Measurements from ENCODE around the gene F12.
"Not testable (repeated sequence)": the region's sequence is repeated elsewhere in the genome, so short reads cannot be mapped to it uniquely, and the experiment has no call there.

- not testable (repeated sequence) for TF ChIP-seq TOX (CRISPR knock-in tag; IDR thresholded peaks at IDR 0.05; ENCODE audit: borderline replicate concordance); CSRNP3 (CRISPR knock-in tag; IDR thresholded peaks at IDR 0.05); ARNTL (CRISPR knock-in tag; IDR thresholded peaks at IDR 0.05; ENCODE audit: borderline replicate concordance, low read depth); PPARA (CRISPR knock-in tag; IDR thresholded peaks at IDR 0.05; ENCODE audit: borderline replicate concordance); ZNF565 (CRISPR knock-in tag; conservative IDR thresholded peaks at IDR 0.05; ENCODE audit: low read depth); ZFP30 (CRISPR knock-in tag; IDR thresholded peaks at IDR 0.05); ISL1 (CRISPR knock-in tag; IDR thresholded peaks at IDR 0.05); OSR1 (CRISPR knock-in tag; IDR thresholded peaks at IDR 0.05); CSDC2 (CRISPR knock-in tag; IDR thresholded peaks at IDR 0.05); ZFP3 (CRISPR knock-in tag; IDR thresholded peaks at IDR 0.05)
- TF ChIP-seq, protein P1, sequence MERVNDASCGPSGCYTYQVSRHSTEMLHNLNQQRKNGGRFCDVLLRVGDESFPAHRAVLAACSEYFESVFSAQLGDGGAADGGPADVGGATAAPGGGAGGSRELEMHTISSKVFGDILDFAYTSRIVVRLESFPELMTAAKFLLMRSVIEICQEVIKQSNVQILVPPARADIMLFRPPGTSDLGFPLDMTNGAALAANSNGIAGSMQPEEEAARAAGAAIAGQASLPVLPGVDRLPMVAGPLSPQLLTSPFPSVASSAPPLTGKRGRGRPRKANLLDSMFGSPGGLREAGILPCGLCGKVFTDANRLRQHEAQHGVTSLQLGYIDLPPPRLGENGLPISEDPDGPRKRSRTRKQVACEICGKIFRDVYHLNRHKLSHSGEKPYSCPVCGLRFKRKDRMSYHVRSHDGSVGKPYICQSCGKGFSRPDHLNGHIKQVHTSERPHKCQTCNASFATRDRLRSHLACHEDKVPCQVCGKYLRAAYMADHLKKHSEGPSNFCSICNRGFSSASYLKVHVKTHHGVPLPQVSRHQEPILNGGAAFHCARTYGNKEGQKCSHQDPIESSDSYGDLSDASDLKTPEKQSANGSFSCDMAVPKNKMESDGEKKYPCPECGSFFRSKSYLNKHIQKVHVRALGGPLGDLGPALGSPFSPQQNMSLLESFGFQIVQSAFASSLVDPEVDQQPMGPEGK (CRISPR knock-in tag; IDR thresholded peaks at IDR 0.05; ENCODE audit: borderline replicate concordance), result not testable (repeated sequence)
Observed at GRCh38 chr5:177375516-177375915, 33.8 kb downstream of the F12 start.

All from SK-N-SH treated with all-trans-retinoic acid at 6 μM for 48 hours (cell line).